ENCODE measurements around the gene LUZP2.

DNA sequence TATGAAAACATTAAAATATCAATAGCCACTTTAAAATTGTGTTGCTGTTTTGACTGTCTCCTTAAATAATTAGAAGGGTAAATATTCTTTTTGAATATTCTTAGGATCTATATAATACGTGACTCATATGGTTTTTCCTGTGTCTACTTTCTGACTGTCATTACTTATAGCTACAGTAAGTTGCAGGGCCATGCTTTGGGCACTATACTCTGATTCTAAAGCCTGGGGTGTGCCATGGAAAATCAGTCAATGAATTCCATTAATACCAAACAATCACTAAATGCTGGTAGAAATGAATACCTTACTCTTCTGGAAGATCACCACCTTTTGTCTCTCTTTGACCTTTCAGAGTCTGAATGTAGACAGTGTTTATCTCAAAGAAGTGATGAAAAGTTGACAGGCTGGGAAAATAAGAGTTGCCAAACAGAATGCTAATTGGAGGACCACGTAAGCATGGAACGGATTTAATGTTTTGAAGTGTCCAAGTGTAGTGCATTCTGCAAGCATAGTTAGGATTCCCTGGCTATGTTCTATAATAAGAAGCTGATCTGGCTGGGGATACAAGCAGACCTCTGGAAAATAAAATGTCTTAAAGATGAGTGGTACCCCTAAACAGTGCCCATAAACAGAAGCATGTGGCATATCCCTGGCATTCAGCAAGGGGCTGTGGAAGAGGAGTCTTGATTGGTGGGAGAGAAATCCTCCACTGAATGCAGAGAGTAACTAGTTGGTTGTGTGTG is 16.8 kb downstream of the LUZP2 start:
- no peak for TF ChIP-seq ZNF263 (CRISPR knock-in tag; IDR thresholded peaks at IDR 0.05; ENCODE audit: borderline replicate concordance)
- TF ChIP-seq ZNF239 (CRISPR knock-in tag; IDR thresholded peaks at IDR 0.05), result no peak
- TF ChIP-seq MTA3 (IDR thresholded peaks at IDR 0.05; ENCODE audit: borderline replicate concordance), result no peak
- no peak for TF ChIP-seq MYC (IDR thresholded peaks at IDR 0.05; ENCODE audit: low read depth, low read length)
- no peak for TF ChIP-seq MYC (CRISPR knock-in tag; IDR thresholded peaks at IDR 0.05; ENCODE audit: borderline replicate concordance, low read depth)
- TF ChIP-seq POLR2A (conservative IDR thresholded peaks at IDR 0.05), result no peak
- no peak for TF ChIP-seq EZH2 (IDR thresholded peaks at IDR 0.05; ENCODE audit: borderline replicate concordance, low read depth, low read length)
- TF ChIP-seq CTCF (IDR thresholded peaks at IDR 0.05 in 2 of 3, conservative IDR thresholded peaks at IDR 0.05 in 1 of 3; ENCODE audit: insufficient read depth in 2 of 3, low read depth in 1 of 3, low read length in 3 of 3), result no peak
- TF ChIP-seq, protein P1, sequence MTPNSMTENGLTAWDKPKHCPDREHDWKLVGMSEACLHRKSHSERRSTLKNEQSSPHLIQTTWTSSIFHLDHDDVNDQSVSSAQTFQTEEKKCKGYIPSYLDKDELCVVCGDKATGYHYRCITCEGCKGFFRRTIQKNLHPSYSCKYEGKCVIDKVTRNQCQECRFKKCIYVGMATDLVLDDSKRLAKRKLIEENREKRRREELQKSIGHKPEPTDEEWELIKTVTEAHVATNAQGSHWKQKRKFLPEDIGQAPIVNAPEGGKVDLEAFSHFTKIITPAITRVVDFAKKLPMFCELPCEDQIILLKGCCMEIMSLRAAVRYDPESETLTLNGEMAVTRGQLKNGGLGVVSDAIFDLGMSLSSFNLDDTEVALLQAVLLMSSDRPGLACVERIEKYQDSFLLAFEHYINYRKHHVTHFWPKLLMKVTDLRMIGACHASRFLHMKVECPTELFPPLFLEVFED (CRISPR knock-in tag; conservative IDR thresholded peaks at IDR 0.05), result no peak
- TF ChIP-seq FOXP1 (CRISPR knock-in tag; IDR thresholded peaks at IDR 0.05), result no peak
